ENCODE results near the gene IGIP.

IGIP gene

GRCh38 chr5:140125637-140126036, at the start of gene IGIP:
IGIP (plus strand) TSS chr5:140125937; CDS start chr5:140128477, 2,540 bp downstream.
- TF ChIP-seq ZFX (IDR thresholded peaks at IDR 0.05; ENCODE audit: borderline replicate concordance) (no peak), CTCF (IDR thresholded peaks at IDR 0.05) (no peak)
- no peak within 1 kb of the TSS for H3K27ac ChIP-seq

DNA sequence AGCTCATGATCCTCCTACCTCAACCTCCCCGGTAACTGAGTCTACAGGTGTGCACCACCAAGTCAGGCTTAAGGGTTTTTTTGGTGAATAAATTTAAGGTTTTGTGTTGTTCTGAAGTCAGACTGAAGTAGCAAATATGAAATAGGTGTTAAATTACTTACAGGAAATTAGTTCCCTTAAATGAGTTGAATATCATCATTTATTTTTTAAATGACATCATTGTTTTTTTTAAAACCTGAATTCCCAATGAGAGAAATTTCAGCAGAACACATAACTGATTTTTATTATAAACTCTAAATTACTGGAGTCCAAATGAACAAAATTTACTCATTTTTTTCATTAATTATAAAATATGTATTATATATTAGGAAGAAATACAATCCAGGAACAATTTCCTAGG, 49.6 kb upstream of the IGIP start:
- H3K27ac ChIP-seq = no peak overlapping the region
- TF ChIP-seq ZFX (IDR thresholded peaks at IDR 0.05; ENCODE audit: borderline replicate concordance) = no peak

DNA sequence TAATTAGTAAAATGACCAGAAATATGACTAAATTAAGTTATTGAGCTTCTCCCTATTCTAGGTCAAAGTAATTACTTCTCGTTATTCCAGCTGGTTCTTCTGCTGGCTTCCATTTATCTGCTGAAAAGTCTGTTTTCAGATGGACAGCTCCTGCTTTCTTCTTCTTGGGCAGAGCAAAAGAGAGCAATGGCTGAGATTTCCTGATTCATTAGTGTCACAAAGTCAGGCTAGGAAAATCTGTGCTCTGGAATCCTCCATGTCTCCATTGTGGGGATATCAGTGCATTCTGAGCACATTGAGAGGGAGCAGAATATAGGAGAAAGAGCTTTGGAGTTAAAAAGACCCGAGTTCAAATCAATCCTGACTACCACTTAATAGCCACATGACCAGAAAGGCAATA, 48.9 kb upstream of the IGIP start:
- H3K27ac ChIP-seq = no peak overlapping the region
- TF ChIP-seq ZFX (IDR thresholded peaks at IDR 0.05; ENCODE audit: borderline replicate concordance) = no peak
- TF ChIP-seq CTCF (IDR thresholded peaks at IDR 0.05) = no peak

DNA sequence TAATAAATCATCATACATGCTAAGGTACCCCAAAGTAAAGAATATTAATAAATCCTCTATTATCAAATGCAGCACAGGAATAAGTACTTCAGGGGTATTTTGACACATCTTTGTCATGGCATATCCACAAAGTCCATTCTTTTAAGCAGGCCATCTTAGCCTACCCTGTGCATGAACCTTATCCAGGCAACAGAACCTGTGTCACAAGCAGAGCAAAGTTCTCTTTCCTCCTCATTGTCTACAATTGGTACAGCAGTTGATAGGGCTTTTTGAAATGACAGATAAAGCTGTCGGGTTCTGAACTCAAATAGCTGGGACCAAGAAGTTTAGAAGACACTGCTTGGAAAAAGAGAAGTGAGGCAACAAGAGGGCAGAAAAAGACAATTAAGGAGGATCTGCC, 42.6 kb upstream of the IGIP start:
- no peak overlapping the region for H3K27ac ChIP-seq
- TF ChIP-seq CTCF (IDR thresholded peaks at IDR 0.05) (no peak), ZFX (IDR thresholded peaks at IDR 0.05; ENCODE audit: borderline replicate concordance) (no peak)

GRCh38 chr5:140083650-140084049, 42.1 kb upstream of the IGIP start:
- H3K27ac ChIP-seq = no peak overlapping the region
- TF ChIP-seq CTCF (IDR thresholded peaks at IDR 0.05) (no peak), ZFX (IDR thresholded peaks at IDR 0.05; ENCODE audit: borderline replicate concordance) (no peak)

DNA sequence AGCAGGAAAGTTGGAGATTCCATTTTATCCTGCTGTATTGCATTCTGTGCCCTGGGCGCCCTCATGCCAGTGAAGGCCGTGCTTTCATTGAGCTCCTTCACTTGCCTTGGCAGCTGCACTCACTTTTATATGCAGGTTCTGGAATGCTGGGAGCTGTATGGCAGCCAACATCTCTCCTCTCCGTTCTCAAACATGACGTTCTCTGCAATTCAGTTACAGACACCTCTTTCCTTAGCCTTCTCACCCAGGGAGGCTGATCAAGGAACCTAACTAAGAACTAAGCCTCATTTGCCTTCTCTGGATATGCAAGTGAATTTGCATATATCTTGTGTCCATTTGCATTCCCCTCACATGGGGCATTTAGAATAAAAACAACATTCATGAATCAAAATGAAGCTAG, 41.2 kb upstream of the IGIP start:
- TF ChIP-seq CTCF (IDR thresholded peaks at IDR 0.05) (no peak), ZFX (IDR thresholded peaks at IDR 0.05; ENCODE audit: borderline replicate concordance) (no peak)
- H3K27ac ChIP-seq = no peak overlapping the region

GRCh38 chr5:140090251-140090650, 35.5 kb upstream of the IGIP start:
- no peak overlapping the region for H3K27ac ChIP-seq
- TF ChIP-seq ZFX (IDR thresholded peaks at IDR 0.05; ENCODE audit: borderline replicate concordance) (no peak), CTCF (IDR thresholded peaks at IDR 0.05) (no peak)

DNA sequence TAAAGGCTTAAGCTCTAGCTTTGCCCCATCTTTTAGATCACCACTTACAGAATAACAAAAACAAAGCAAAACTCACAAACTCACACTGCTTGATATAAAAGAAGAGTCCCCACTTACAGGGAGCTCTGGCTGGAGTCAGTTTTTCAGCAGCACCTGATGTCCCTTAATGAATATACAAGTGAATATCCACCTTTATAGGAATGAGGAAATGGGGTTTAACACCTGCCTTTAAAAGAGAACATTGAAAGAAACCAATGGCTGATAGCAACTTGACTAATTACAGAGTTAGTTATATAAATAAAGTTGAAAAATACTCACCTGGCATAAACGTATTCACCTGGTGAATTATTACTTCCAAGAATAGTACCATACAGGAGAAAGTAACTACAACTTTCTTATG, 32.6 kb upstream of the IGIP start:
- H3K27ac ChIP-seq = no peak overlapping the region
- no peak for TF ChIP-seq CTCF (IDR thresholded peaks at IDR 0.05)
- no peak for TF ChIP-seq ZFX (IDR thresholded peaks at IDR 0.05; ENCODE audit: borderline replicate concordance)
